Thyroid gland (tissue), 4 donors: ENCODE data around the gene AHNAK2.

Experiments used
- POLR2A ChIP-seq, 2 donors: fragments of 450-650 bp; IDR thresholded peaks; one replicate each; pipeline ENCODE4 v1.6.1; 2017; ENCODE audit warnings: antibody characterized with exemption in 2 of 2, mild to moderate bottlenecking in 2 of 2, moderate library complexity in 1 of 2
- TF ChIP-seq, protein P1 (sequence below), 6 experiments: fragments of 200-600 bp in 3 of 6; fragments of 450-650 bp in 3 of 6; sonication (generic) in 3 of 6; IDR thresholded peaks; one replicate each; pipeline ENCODE4 v1.5.1; 2016 to 2019; ENCODE audit warnings: antibody characterized with exemption in 6 of 6, mild to moderate bottlenecking in 2 of 6, inconsistent platforms in 1 of 6, moderate library complexity in 1 of 6

- TF ChIP-seq, protein P1, sequence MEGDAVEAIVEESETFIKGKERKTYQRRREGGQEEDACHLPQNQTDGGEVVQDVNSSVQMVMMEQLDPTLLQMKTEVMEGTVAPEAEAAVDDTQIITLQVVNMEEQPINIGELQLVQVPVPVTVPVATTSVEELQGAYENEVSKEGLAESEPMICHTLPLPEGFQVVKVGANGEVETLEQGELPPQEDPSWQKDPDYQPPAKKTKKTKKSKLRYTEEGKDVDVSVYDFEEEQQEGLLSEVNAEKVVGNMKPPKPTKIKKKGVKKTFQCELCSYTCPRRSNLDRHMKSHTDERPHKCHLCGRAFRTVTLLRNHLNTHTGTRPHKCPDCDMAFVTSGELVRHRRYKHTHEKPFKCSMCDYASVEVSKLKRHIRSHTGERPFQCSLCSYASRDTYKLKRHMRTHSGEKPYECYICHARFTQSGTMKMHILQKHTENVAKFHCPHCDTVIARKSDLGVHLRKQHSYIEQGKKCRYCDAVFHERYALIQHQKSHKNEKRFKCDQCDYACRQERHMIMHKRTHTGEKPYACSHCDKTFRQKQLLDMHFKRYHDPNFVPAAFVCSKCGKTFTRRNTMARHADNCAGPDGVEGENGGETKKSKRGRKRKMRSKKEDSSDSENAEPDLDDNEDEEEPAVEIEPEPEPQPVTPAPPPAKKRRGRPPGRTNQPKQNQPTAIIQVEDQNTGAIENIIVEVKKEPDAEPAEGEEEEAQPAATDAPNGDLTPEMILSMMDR (IDR thresholded peaks at IDR 0.05): peak in 4 of 6 experiments; percentile 26 to 54 (median 47)
- no peak for TF ChIP-seq POLR2A (IDR thresholded peaks at IDR 0.05)
Observed at GRCh38 chr14:105012171-105012985, 34.2 kb upstream of the AHNAK2 start.
